H9 (cell line): ENCODE data around the gene UGT1A7. TPM values are rescaled to one million over a fixed set of nuclear protein-coding genes. Genes with fewer than 3 reads are reported as not detected.

Experiments used
- DNase-seq: peaks from one replicate; pipeline ENCODE4 v3.0.0-alpha.2; 2017
- H2AFZ ChIP-seq: one replicate; pipeline ENCODE4 v1.6.1; 2013; ENCODE audit warnings: mild to moderate bottlenecking, low read length, control low read depth, moderate library complexity
- H2AK5ac ChIP-seq: 2 replicates; pipeline ENCODE4 v1.6.1; 2013; ENCODE audit warnings: low read length, control low read depth, mixed read lengths; ENCODE audit not compliant: insufficient read length
- H2BK120ac ChIP-seq: one replicate; pipeline ENCODE4 v1.6.1; 2013; ENCODE audit warnings: low read depth, mild to moderate bottlenecking, low read length, control low read depth, inconsistent platforms; ENCODE audit not compliant: poor library complexity, severe bottlenecking
- H2BK12ac ChIP-seq: 2 replicates; pipeline ENCODE4 v1.6.1; 2013; ENCODE audit warnings: low read length, control low read depth, mixed read lengths, low read depth; ENCODE audit not compliant: insufficient read length
- H2BK15ac ChIP-seq: 2 replicates; pipeline ENCODE4 v1.6.1; 2013; ENCODE audit warnings: low read depth, low read length, control low read depth
- H2BK20ac ChIP-seq: one replicate; pipeline ENCODE4 v1.6.1; 2013; ENCODE audit warnings: low read depth, mild to moderate bottlenecking, low read length, control low read depth, inconsistent platforms; ENCODE audit not compliant: poor library complexity, severe bottlenecking
- H2BK5ac ChIP-seq: 2 replicates; pipeline ENCODE4 v1.6.1; 2013; ENCODE audit warnings: low read length, control low read depth, mixed read lengths; ENCODE audit not compliant: insufficient read length
- H3K14ac ChIP-seq: 2 replicates; pipeline ENCODE4 v1.6.1; 2013; ENCODE audit warnings: low read length, control low read depth; ENCODE audit not compliant: insufficient read depth
- H3K18ac ChIP-seq: 2 replicates; pipeline ENCODE4 v1.6.1; 2013; ENCODE audit warnings: low read depth, mild to moderate bottlenecking, mixed read lengths, low read length, control low read depth; ENCODE audit not compliant: insufficient read length
- H3K23ac ChIP-seq: 2 replicates; pipeline ENCODE4 v1.6.1; 2013; ENCODE audit warnings: low read length, control low read depth, mixed read lengths, low read depth; ENCODE audit not compliant: insufficient read length
- H3K23me2 ChIP-seq: 2 replicates; pipeline ENCODE4 v1.6.1; 2013; ENCODE audit warnings: low read depth, mild to moderate bottlenecking, mixed read lengths, low read length, control low read depth; ENCODE audit not compliant: insufficient read length, poor library complexity, severe bottlenecking
- H3K27ac ChIP-seq: 2 replicates; pipeline ENCODE4 v1.5.1; 2013; ENCODE audit warnings: low read length, control low read depth, mixed read lengths, low read depth; ENCODE audit not compliant: insufficient read length
- H3K27me3 ChIP-seq: 2 replicates; pipeline ENCODE4 v1.6.1; 2013; ENCODE audit warnings: low read length, control low read depth, inconsistent platforms; ENCODE audit not compliant: insufficient read depth
- H3K4ac ChIP-seq: 2 replicates; pipeline ENCODE4 v1.6.1; 2013; ENCODE audit warnings: low read depth, mild to moderate bottlenecking, control low read depth, inconsistent platforms, low read length, moderate library complexity
- H3K4me1 ChIP-seq: 2 replicates; pipeline ENCODE4 v1.6.1; 2013; ENCODE audit warnings: low read length, control low read depth, inconsistent platforms; ENCODE audit not compliant: insufficient read depth
- H3K4me2 ChIP-seq: 2 replicates; pipeline ENCODE4 v1.6.1; 2013; ENCODE audit warnings: low read length, control low read depth, mixed read lengths; ENCODE audit not compliant: insufficient read length, insufficient read depth
- H3K56ac ChIP-seq: 2 replicates; pipeline ENCODE4 v1.6.1; 2013; ENCODE audit warnings: low read depth, mild to moderate bottlenecking, mixed read lengths, low read length, control low read depth; ENCODE audit not compliant: insufficient read length
- H3K79me1 ChIP-seq: 2 replicates; pipeline ENCODE4 v1.6.1; 2013; ENCODE audit warnings: low read depth, mild to moderate bottlenecking, moderate library complexity, low read length, control low read depth, inconsistent platforms; ENCODE audit not compliant: insufficient read depth, poor library complexity, severe bottlenecking
- H3K79me2 ChIP-seq: 2 replicates; pipeline ENCODE4 v1.6.1; 2013; ENCODE audit warnings: low read length, control low read depth, inconsistent platforms; ENCODE audit not compliant: insufficient read depth
- H3K9ac ChIP-seq: 2 replicates; pipeline ENCODE4 v1.6.1; 2013; ENCODE audit warnings: low read length, control low read depth, mixed read lengths; ENCODE audit not compliant: insufficient read length; ENCODE audit errors: extremely low read depth
- H3K9me3 ChIP-seq: one replicate; pipeline ENCODE4 v1.6.1; 2013; ENCODE audit warnings: low read depth, low read length, inconsistent platforms; ENCODE audit not compliant: control insufficient read depth
- H3T11ph ChIP-seq: one replicate; pipeline ENCODE4 v1.6.1; 2013; ENCODE audit warnings: mild to moderate bottlenecking, low read length, control low read depth, inconsistent platforms
- H4K20me1 ChIP-seq: one replicate; pipeline ENCODE4 v1.6.1; 2013; ENCODE audit not compliant: control insufficient read depth, insufficient read length, insufficient read depth
- H4K5ac ChIP-seq: 2 replicates; pipeline ENCODE4 v1.6.1; 2013; ENCODE audit warnings: low read depth, mild to moderate bottlenecking, mixed read lengths, low read length, control low read depth; ENCODE audit not compliant: insufficient read length
- H4K8ac ChIP-seq: replicated peaks from 2 replicates; pipeline ENCODE4 v1.6.1; 2013; ENCODE audit warnings: low read length, control low read depth, mixed read lengths, low read depth; ENCODE audit not compliant: insufficient read length
- H4K91ac ChIP-seq: 2 replicates; pipeline ENCODE4 v1.6.1; 2013; ENCODE audit warnings: low read depth, mild to moderate bottlenecking, moderate library complexity, mixed read lengths, low read length, control low read depth; ENCODE audit not compliant: insufficient read length
- H3K27ac Mint-ChIP-seq, 3 experiments: 2 replicates in 2 of 3; 3 replicates in 1 of 3; pipeline ENCODE4 v1.8.0; 2020 to 2021; ENCODE audit warnings: mixed read lengths in 3 of 3, mild to moderate bottlenecking in 1 of 3, moderate library complexity in 1 of 3
- H3K27me3 Mint-ChIP-seq: 2 replicates; pipeline ENCODE4 v1.8.0; 2021; ENCODE audit warnings: low read depth, mild to moderate bottlenecking, moderate library complexity, mixed read lengths
- H3K36me3 Mint-ChIP-seq, 3 experiments: 2 replicates in 2 of 3; 3 replicates in 1 of 3; pipeline ENCODE4 v1.8.0; 2020 to 2021; ENCODE audit warnings: low read depth in 3 of 3, mixed read lengths in 3 of 3; ENCODE audit not compliant: insufficient read depth in 1 of 3
- H3K4me1 Mint-ChIP-seq, 2 experiments: 2 replicates each; pipeline ENCODE4 v1.8.0; 2020; ENCODE audit warnings: mixed read lengths in 2 of 2
- H3K4me3 Mint-ChIP-seq, 2 experiments: 2 replicates in 1 of 2; 3 replicates in 1 of 2; pipeline ENCODE4 v1.8.0; 2020 to 2021; ENCODE audit warnings: mild to moderate bottlenecking in 2 of 2, mixed read lengths in 2 of 2, moderate library complexity in 1 of 2
- H3K9me3 Mint-ChIP-seq, 2 experiments: 2 replicates in 1 of 2; 3 replicates in 1 of 2; pipeline ENCODE4 v1.8.0; 2020; ENCODE audit warnings: mild to moderate bottlenecking in 2 of 2, mixed read lengths in 2 of 2, moderate library complexity in 1 of 2
- CTCF ChIP-seq: fragments of 200-600 bp; sonication (generic); conservative IDR thresholded peaks from 3 replicates; pipeline ENCODE4 v1.8.0; 2021; ENCODE audit warnings: antibody characterized with exemption, mild to moderate bottlenecking
- WGBS: extraction: QIAGEN DNeasy Blood & Tissue Kit; methylation state at CpG from one replicate; pipeline ENCODE4 v1.1.7; 2013; ENCODE audit warnings: missing lambda C conversion rate, low lambda C conversion rate, mixed read lengths; ENCODE audit not compliant: insufficient read length; ENCODE audit errors: extremely low coverage; 5-methylcytosine and 5-hydroxymethylcytosine counted together
- total RNA-seq: library from RNA; stranded (reverse); gene quantifications from 2 replicates; pipeline ENCODE4 v1.2.1, GENCODE V29; 2021

The UGT1A7 gene
- total RNA-seq, 1 experiment from 2014 or later, result not detected

- no peak overlapping the region for H2BK20ac ChIP-seq
- no CpG with 5 or more reads among the region's 3 CpGs for WGBS
- H3K23ac ChIP-seq, result no peak overlapping the region
- Mint-ChIP-seq H3K36me3 (peaks cover 0 to 5% (median 4%) of the 10 kb centered on the region in 3 experiments; a peak in 2 of 7 replicates), H3K27me3 (peaks cover 18% of the 10 kb centered on the region), H3K4me1 (peaks cover 2 to 4% of the 10 kb centered on the region in 2 experiments; a peak in 3 of 4 replicates), H3K27ac (no peak overlapping the region), H3K9me3 (peaks cover 14 to 21% of the 10 kb centered on the region in 2 experiments), H3K4me3 (no peak overlapping the region)
- no peak overlapping the region for H2BK12ac ChIP-seq
- TF ChIP-seq CTCF, result no peak
- no peak overlapping the region for H2BK120ac ChIP-seq
- H3K27me3 ChIP-seq, result no peaks in the 10 kb centered on the region
- no peaks in the 10 kb centered on the region for H4K20me1 ChIP-seq
- H3K18ac ChIP-seq, result no peak overlapping the region
- H3K4me1 ChIP-seq, result no peaks in the 10 kb centered on the region
- H3K23me2 ChIP-seq, result no peaks in the 10 kb centered on the region
- H3K79me1 ChIP-seq, result no peaks in the 10 kb centered on the region
- no peak overlapping the region for H2AK5ac ChIP-seq
- H3K4ac ChIP-seq, result no peak overlapping the region
- H2BK5ac ChIP-seq, result no peak overlapping the region
- no peak overlapping the region for H4K91ac ChIP-seq
- no peak overlapping the region for H4K5ac ChIP-seq
- H2AFZ ChIP-seq, result no peak overlapping the region
- H3K27ac ChIP-seq, result no peak overlapping the region
- DNase-seq, result no peak
- H3K56ac ChIP-seq, result no peak overlapping the region
- no peak overlapping the region for H3K9ac ChIP-seq
- H3K79me2 ChIP-seq, result no peaks in the 10 kb centered on the region
- no peaks in the 10 kb centered on the region for H3K9me3 ChIP-seq
- no peak overlapping the region for H3K14ac ChIP-seq
- H2BK15ac ChIP-seq, result no peak overlapping the region
- no peak overlapping the region for H3K4me2 ChIP-seq
- H4K8ac ChIP-seq, result no peak overlapping the region
- H3T11ph ChIP-seq, result no peak overlapping the region
These were observed 120.6 kb downstream of the UGT1A7 start for GRCh38 chr2:233802132-233802815.
